K562 (cell line): Measurements from ENCODE around the gene SYCP3. TPM values are rescaled to one million over a fixed set of nuclear protein-coding genes. Genes with fewer than 3 reads are reported as not detected.

Experiments used
- ATAC-seq: fragments of 200-7000 bp; cut with Tn5 transposase; 3 replicates; pipeline ENCODE4 v1.9.1; 2020; ENCODE audit warnings: moderate library complexity
- BruUV-seq: library from RNA; stranded (reverse); fragments of 400-500 nt; replicated peaks from 2 replicates; lab custom pipeline; 2021; lab: Mats Ljungman, UMichigan
- CTCF ChIA-PET: fragments of 300-600 bp; formaldehyde crosslinking; extraction: SDS; loops from one replicate; lab custom pipeline; 2021; ENCODE audit warnings: low intra/inter-chr PET ratio; lab: Yijun Ruan, JAX
- POLR2A ChIA-PET: fragments of 300-600, 350-650 bp; sonication (Branson Sonifier 250); formaldehyde crosslinking; extraction: SDS; loops from one replicate; lab custom pipeline; 2021; ENCODE audit warnings: antibody characterized with exemption, inconsistent platforms; lab: Yijun Ruan, JAX
- DNase-seq, 4 experiments: peaks; one replicate each; pipeline versions ENCODE4 v3.0.0 to v3.0.0-alpha.2; 2011 to 2018; ENCODE audit warnings: low spot score in 3 of 4, mixed read lengths in 3 of 4; ENCODE audit errors: extremely low read depth in 1 of 4
- FAIRE-seq: peaks from 2 replicates; lab custom pipeline; 2011; peaks lifted over from hg19 to GRCh38; lab: Jason Lieb, UNC
- H2AFZ ChIP-seq: 2 replicates; pipeline ENCODE4 v1.6.0; 2011; ENCODE audit warnings: low read depth, low read length, control low read depth, inconsistent platforms
- H3K27ac ChIP-seq: fragments of 200-600 bp; 3 replicates; pipeline ENCODE4 v1.8.0; 2011; ENCODE audit warnings: low read depth, mild to moderate bottlenecking, control low read depth, inconsistent platforms, low read length, moderate library complexity, mixed read lengths; ENCODE audit errors: extremely low read depth
- H3K27me3 ChIP-seq, 2 experiments: fragments of 300-600 bp in 1 of 2; 2 replicates in 1 of 2; 3 replicates in 1 of 2; pipeline versions ENCODE4 v1.6.0 to v1.8.0; 2011; ENCODE audit warnings: inconsistent platforms in 2 of 2, low read length in 2 of 2, mild to moderate bottlenecking in 1 of 2, mixed read lengths in 1 of 2, moderate library complexity in 1 of 2; ENCODE audit not compliant: control insufficient read depth in 2 of 2, insufficient read depth in 2 of 2
- H3K36me3 ChIP-seq: fragments of 300-600 bp; 3 replicates; pipeline ENCODE4 v1.8.0; 2011; ENCODE audit warnings: mild to moderate bottlenecking, low read length, inconsistent platforms; ENCODE audit not compliant: control insufficient read depth, insufficient read depth
- H3K4me1 ChIP-seq, 2 experiments: fragments of 200-600 bp in 1 of 2; replicated peaks in 1 of 2; 2 replicates in 1 of 2; 3 replicates in 1 of 2; pipeline versions ENCODE4 v1.5.1 to v1.8.0; 2011; ENCODE audit warnings: inconsistent platforms in 2 of 2, low read length in 2 of 2, mild to moderate bottlenecking in 1 of 2, mixed read lengths in 1 of 2, moderate library complexity in 1 of 2; ENCODE audit not compliant: control insufficient read depth in 2 of 2, insufficient read depth in 2 of 2
- H3K4me2 ChIP-seq: 2 replicates; pipeline ENCODE4 v1.6.1; 2011; ENCODE audit warnings: low read length, control low read depth, inconsistent platforms, mixed read lengths; ENCODE audit not compliant: insufficient read depth
- H3K4me3 ChIP-seq: fragments of 200-600 bp; sonication (generic), shearing (Covaris generic); 2 replicates; pipeline ENCODE4 v1.5.1; 2016; ENCODE audit warnings: control low read depth, inconsistent platforms
- H3K79me2 ChIP-seq: fragments of 200-600 bp; 3 replicates; pipeline ENCODE4 v1.8.0; 2011; ENCODE audit warnings: low read length, inconsistent platforms; ENCODE audit not compliant: control insufficient read depth, insufficient read depth
- H3K9ac ChIP-seq, 2 experiments: 2 replicates each; pipeline versions ENCODE4 v1.6.0 to v1.6.1; 2011; ENCODE audit warnings: low read depth in 2 of 2, low read length in 2 of 2, control low read depth in 1 of 2, inconsistent platforms in 1 of 2, mild to moderate bottlenecking in 1 of 2, mixed read lengths in 1 of 2; ENCODE audit not compliant: insufficient read depth in 1 of 2
- H3K9me1 ChIP-seq: one replicate; pipeline ENCODE4 v1.6.0; 2011; ENCODE audit warnings: inconsistent platforms, mild to moderate bottlenecking, low read length, moderate library complexity; ENCODE audit not compliant: control insufficient read depth, insufficient read depth
- H3K9me3 ChIP-seq: replicated peaks from 2 replicates; pipeline ENCODE4 v1.5.1; 2011; ENCODE audit warnings: low read depth, low read length, inconsistent platforms; ENCODE audit not compliant: control insufficient read depth, insufficient read depth
- H4K20me1 ChIP-seq: replicated peaks from 2 replicates; pipeline ENCODE4 v1.6.1; 2011; ENCODE audit warnings: low read length, inconsistent platforms, mixed read lengths; ENCODE audit not compliant: control insufficient read depth, insufficient read depth
- ATF3 ChIP-seq, 2 experiments: fragments of 450-650 bp in 1 of 2; sonication (generic) in 1 of 2; formaldehyde crosslinking in 1 of 2; IDR thresholded peaks in 1 of 2; conservative IDR thresholded peaks in 1 of 2; 2 replicates each; pipeline versions ENCODE4 v1.6.1 to v1.8.1; 2016 to 2023; ENCODE audit warnings: mild to moderate bottlenecking in 2 of 2, moderate library complexity in 2 of 2, inconsistent platforms in 1 of 2, missing genetic modification reagents in 1 of 2
- CBX3 ChIP-seq, 2 experiments: IDR thresholded peaks; 1 replicate in 1 of 2; 2 replicates in 1 of 2; pipeline ENCODE4 v1.6.1; 2012; ENCODE audit warnings: inconsistent platforms in 2 of 2, low read length in 2 of 2, borderline replicate concordance in 1 of 2, control low read depth in 1 of 2
- DNMT1 ChIP-seq: fragments of 450-650 bp; IDR thresholded peaks from 2 replicates; pipeline ENCODE4 v1.6.1; 2016; ENCODE audit warnings: antibody characterized with exemption, mild to moderate bottlenecking
- MCM7 ChIP-seq, 2 experiments: fragments of 450-650 bp; IDR thresholded peaks; 2 replicates each; pipeline ENCODE4 v1.6.1; 2016 to 2018
- POU5F1 ChIP-seq: fragments of 150-350 bp; IDR thresholded peaks from 2 replicates; pipeline ENCODE4 v1.6.1; 2014; ENCODE audit warnings: borderline replicate concordance, low read length, low read depth, mild to moderate bottlenecking; ENCODE audit not compliant: partially characterized antibody
- TFAM ChIP-seq: fragments of 250-450 bp; sonication (Bioruptor Pico); conservative IDR thresholded peaks from 2 replicates; pipeline ENCODE4 v1.5.0; 2021; ENCODE audit warnings: mild to moderate bottlenecking, moderate library complexity
- TRIM28 ChIP-seq: fragments of 450-650 bp; IDR thresholded peaks from 2 replicates; pipeline ENCODE4 v1.6.1; 2017
- WGBS: fragments of 100-300 bp; shearing (Covaris generic); methylation state at CpG from one replicate; pipeline ENCODE4 v1.1.6; 2016; ENCODE audit warnings: low coverage, mixed read lengths; ENCODE audit not compliant: insufficient coverage; ENCODE audit errors: missing lambda C conversion rate; 5-methylcytosine and 5-hydroxymethylcytosine counted together
- in situ Hi-C: fragments of 300-500 bp; cut with MboI; formaldehyde crosslinking; loops from 4 replicates; pipeline ENCODE4 v1.15.0; 2018; ENCODE audit warnings: inconsistent platforms, mixed read lengths
- intact Hi-C: fragments of 100-400 bp; cut with micrococcal nuclease; formaldehyde crosslinking; loops from 2 replicates; pipeline ENCODE4 v1.14.2; 2022
- polyA plus RNA-seq, 8 experiments: library from polyadenylated mRNA; depleted of rRNA in 4 of 8; stranded (reverse) in 5 of 8; unstranded in 3 of 8; fragments of >200 nt; fragmentation: Nextera tagmentation in 2 of 8; fragmentation: Illumina TruSeq in 1 of 8; extraction: Ambion mirVana in 2 of 8; extraction: Trizol in 1 of 8; gene quantifications; 2 replicates each; pipeline versions ENCODE4 v1.2.1 to v1.2.3, GENCODE V29; 2011 to 2014; ENCODE audit warnings: inconsistent platforms in 1 of 8, missing spikeins in 1 of 8
- total RNA-seq, 7 experiments: library from RNA; depleted of rRNA in 6 of 7; stranded (reverse); fragments of >200 nt in 6 of 7; fragmentation: Illumina TruSeq in 2 of 7; extraction: Trizol in 2 of 7; gene quantifications; 2 replicates each; pipeline versions ENCODE4 v1.2.1 to v1.2.3, GENCODE V29; 2011 to 2021; ENCODE audit warnings: low replicate concordance in 1 of 7
- TF ChIP-seq, protein P1 (sequence below): fragments of 450-650 bp; IDR thresholded peaks from 2 replicates; pipeline ENCODE4 v1.7.1; 2018; ENCODE audit warnings: mild to moderate bottlenecking, low read depth; ENCODE audit not compliant: partially characterized antibody

The SYCP3 gene
- total and polyA plus RNA-seq, 9 of the 15 experiments (the other 6 are each of a cell fraction or from before 2014, with no cell fraction given): 0.11 to 0.25 (median 0.22) TPM; not detected in 4

- DNase-seq: no peak
- Histone ChIP-seq H3K9me3 (peaks cover 7% of the 10 kb centered on the region), H3K9ac (no peak overlapping the region), H4K20me1 (no peaks in the 10 kb centered on the region), H3K27ac (no peak overlapping the region), H3K9me1 (no peaks in the 10 kb centered on the region), H3K36me3 (no peaks in the 10 kb centered on the region), H2AFZ (no peak overlapping the region), H3K27me3 (no peaks in the 10 kb centered on the region), H3K4me2 (no peak overlapping the region), H3K4me3 (no peak overlapping the region), H3K79me2 (no peaks in the 10 kb centered on the region), H3K4me1 (peaks cover 0 to 9% of the 10 kb centered on the region in 2 experiments; a peak in 3 of 5 replicates)
- TF ChIP-seq ATF3 (IDR thresholded peaks at IDR 0.05) (no peak), ATF3 (CRISPR knock-in tag; conservative IDR thresholded peaks at IDR 0.05) (no peak), TRIM28 (no peak), POU5F1 (no peak), MCM7 (IDR thresholded peaks at IDR 0.05) (no peak), DNMT1 (no peak), TFAM (CRISPR knock-in tag) (no peak), CBX3 (IDR thresholded peaks at IDR 0.05; ENCODE audit: borderline replicate concordance in 1 of 2, low read length in 2 of 2) (no peak)
- TF ChIP-seq, protein P1, sequence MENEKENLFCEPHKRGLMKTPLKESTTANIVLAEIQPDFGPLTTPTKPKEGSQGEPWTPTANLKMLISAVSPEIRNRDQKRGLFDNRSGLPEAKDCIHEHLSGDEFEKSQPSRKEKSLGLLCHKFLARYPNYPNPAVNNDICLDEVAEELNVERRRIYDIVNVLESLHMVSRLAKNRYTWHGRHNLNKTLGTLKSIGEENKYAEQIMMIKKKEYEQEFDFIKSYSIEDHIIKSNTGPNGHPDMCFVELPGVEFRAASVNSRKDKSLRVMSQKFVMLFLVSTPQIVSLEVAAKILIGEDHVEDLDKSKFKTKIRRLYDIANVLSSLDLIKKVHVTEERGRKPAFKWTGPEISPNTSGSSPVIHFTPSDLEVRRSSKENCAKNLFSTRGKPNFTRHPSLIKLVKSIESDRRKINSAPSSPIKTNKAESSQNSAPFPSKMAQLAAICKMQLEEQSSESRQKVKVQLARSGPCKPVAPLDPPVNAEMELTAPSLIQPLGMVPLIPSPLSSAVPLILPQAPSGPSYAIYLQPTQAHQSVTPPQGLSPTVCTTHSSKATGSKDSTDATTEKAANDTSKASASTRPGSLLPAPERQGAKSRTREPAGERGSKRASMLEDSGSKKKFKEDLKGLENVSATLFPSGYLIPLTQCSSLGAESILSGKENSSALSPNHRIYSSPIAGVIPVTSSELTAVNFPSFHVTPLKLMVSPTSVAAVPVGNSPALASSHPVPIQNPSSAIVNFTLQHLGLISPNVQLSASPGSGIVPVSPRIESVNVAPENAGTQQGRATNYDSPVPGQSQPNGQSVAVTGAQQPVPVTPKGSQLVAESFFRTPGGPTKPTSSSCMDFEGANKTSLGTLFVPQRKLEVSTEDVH: no peak
- intact Hi-C loops (no loop called here), in situ Hi-C loops (no loop called here)
- CTCF ChIA-PET: no interaction called here
- ATAC-seq: no peak
- BruUV-seq: no TSS peak
- 21% methylated on average over 3 of the region's 3 CpGs for WGBS
- POLR2A ChIA-PET: no interaction called here
- FAIRE-seq: no peak
Observed at GRCh38 chr12:101690544-101691098, 48.6 kb downstream of the SYCP3 start.
